AG09309 (cell line): ENCODE results near the gene EFNB1.

ENCODE experiments used
- DNase-seq: peaks from one replicate; pipeline ENCODE4 v3.0.0-alpha.2; 2010; ENCODE audit warnings: low read depth
- H3K4me3 ChIP-seq: 2 replicates; pipeline ENCODE4 v1.5.1; 2011; ENCODE audit warnings: mild to moderate bottlenecking, low read depth, low read length, moderate library complexity; ENCODE audit not compliant: control insufficient read depth
- CTCF ChIP-seq: IDR thresholded peaks from 2 replicates; pipeline ENCODE4 v1.5.1; 2011; ENCODE audit warnings: mild to moderate bottlenecking, low read depth, low read length, inconsistent platforms; ENCODE audit not compliant: insufficient read depth, control insufficient read depth; ENCODE audit errors: missing control alignments

Gene EFNB1

GRCh38 chrX:68823413-68824151, 5.2 kb upstream of the EFNB1 start:
- TF ChIP-seq CTCF = no peak
- no peak overlapping the region for H3K4me3 ChIP-seq
- no peak for DNase-seq

- no peak for TF ChIP-seq CTCF
- DNase-seq = no peak
- H3K4me3 ChIP-seq = no peak overlapping the region
Observed at GRCh38 chrX:68824152-68824433, 4.7 kb upstream of the EFNB1 start.

GRCh38 chrX:68824565-68825125, 4.2 kb upstream of the EFNB1 start:
- no peak for DNase-seq
- no peak overlapping the region for H3K4me3 ChIP-seq
- no peak for TF ChIP-seq CTCF

- DNase-seq = no peak
- no peak for TF ChIP-seq CTCF
- no peak overlapping the region for H3K4me3 ChIP-seq
Observed at GRCh38 chrX:68826113-68826980, 2.5 kb upstream of the EFNB1 start.

GRCh38 chrX:68827256-68827655, 1.6 kb upstream of the EFNB1 start:
- no peak for DNase-seq
- H3K4me3 ChIP-seq = no peak overlapping the region
- no peak for TF ChIP-seq CTCF

GRCh38 chrX:68827848-68828624, 785 bp upstream of the EFNB1 start:
- TF ChIP-seq CTCF = peak; percentile 91
- H3K4me3 ChIP-seq = peak overlapping the region; percentile 9
- no peak for DNase-seq
